B cell (primary cell): ENCODE results near the gene PODN.

Source experiments
- EZH2 ChIP-seq: IDR thresholded peaks from 2 replicates; pipeline ENCODE4 v1.6.1; 2012; ENCODE audit warnings: borderline replicate concordance, low read depth, mild to moderate bottlenecking, moderate library complexity, low read length; ENCODE audit not compliant: insufficient read depth, poor library complexity, severe bottlenecking
- TF ChIP-seq, protein P1 (sequence below): fragments of 200-600 bp; IDR thresholded peaks from one replicate; pipeline ENCODE4 v1.8.0; 2022; ENCODE audit warnings: antibody characterized with exemption, mild to moderate bottlenecking

DNA sequence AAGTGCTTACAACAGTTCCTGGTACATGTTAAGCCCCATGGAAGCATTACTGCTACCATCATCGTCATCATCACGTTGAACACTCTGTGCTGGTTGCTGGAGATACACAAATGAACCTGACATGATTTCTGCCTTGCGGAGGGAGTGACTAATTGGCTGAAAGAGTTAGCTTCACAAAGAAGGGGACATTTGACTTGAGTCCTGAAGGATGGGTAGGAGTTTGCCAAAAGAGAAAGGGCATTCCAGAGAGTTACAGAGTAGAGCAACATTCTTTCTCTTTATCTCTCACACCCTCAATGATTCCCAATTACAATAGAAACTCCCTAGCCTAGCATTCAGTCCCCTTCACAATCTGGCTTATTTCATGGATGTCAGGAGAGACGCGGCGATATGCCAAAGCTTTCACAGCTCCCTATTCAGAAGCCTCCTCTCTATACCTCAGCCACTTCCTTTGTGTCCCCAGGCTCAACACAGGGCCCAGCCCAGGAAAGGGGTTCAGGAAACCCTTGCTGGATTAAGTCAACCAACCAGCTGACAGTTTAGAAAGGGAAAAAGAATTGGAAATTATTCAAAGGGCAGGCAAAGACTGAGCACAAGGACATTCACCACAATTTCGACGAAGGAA is 42.4 kb downstream of the PODN start:
- TF ChIP-seq, protein P1, sequence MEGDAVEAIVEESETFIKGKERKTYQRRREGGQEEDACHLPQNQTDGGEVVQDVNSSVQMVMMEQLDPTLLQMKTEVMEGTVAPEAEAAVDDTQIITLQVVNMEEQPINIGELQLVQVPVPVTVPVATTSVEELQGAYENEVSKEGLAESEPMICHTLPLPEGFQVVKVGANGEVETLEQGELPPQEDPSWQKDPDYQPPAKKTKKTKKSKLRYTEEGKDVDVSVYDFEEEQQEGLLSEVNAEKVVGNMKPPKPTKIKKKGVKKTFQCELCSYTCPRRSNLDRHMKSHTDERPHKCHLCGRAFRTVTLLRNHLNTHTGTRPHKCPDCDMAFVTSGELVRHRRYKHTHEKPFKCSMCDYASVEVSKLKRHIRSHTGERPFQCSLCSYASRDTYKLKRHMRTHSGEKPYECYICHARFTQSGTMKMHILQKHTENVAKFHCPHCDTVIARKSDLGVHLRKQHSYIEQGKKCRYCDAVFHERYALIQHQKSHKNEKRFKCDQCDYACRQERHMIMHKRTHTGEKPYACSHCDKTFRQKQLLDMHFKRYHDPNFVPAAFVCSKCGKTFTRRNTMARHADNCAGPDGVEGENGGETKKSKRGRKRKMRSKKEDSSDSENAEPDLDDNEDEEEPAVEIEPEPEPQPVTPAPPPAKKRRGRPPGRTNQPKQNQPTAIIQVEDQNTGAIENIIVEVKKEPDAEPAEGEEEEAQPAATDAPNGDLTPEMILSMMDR, result no peak
- TF ChIP-seq EZH2, result no peak
